Sigmoid colon (tissue), 7 donors: ENCODE data around the gene RASGRF2. TPM values are rescaled to one million over a fixed set of nuclear protein-coding genes. Genes with fewer than 3 reads are reported as not detected.

Experiments used
- DNase-seq: peaks from one replicate; pipeline ENCODE4 v3.0.0-alpha.2; 2019
- H3K27ac ChIP-seq, 4 donors: fragments of 200-600 bp; sonication (generic); one replicate each; pipeline ENCODE4 v1.5.1; 2016 to 2019; ENCODE audit warnings: mild to moderate bottlenecking in 1 of 4
- H3K27me3 ChIP-seq, 3 donors: fragments of 200-600 bp; sonication (generic); one replicate each; pipeline ENCODE4 v1.5.1; 2019; ENCODE audit warnings: mild to moderate bottlenecking in 1 of 3
- H3K36me3 ChIP-seq, 4 donors: fragments of 200-600 bp; sonication (generic); one replicate each; pipeline ENCODE4 v1.5.1; 2016 to 2019
- H3K4me1 ChIP-seq, 4 donors: fragments of 200-600 bp; sonication (generic); one replicate each; pipeline ENCODE4 v1.5.1; 2017 to 2019
- H3K4me3 ChIP-seq, 4 donors: fragments of 200-600 bp; sonication (generic); one replicate each; pipeline ENCODE4 v1.5.1; 2017 to 2019; ENCODE audit warnings: mild to moderate bottlenecking in 2 of 4, moderate library complexity in 1 of 4
- H3K9me3 ChIP-seq, 4 donors: fragments of 200-600 bp in 3 of 4; sonication (generic) in 3 of 4; one replicate each; pipeline versions ENCODE4 v1.5.1 to v1.6.1; 2013 to 2019
- EP300 ChIP-seq, 4 donors: sonication (generic); formaldehyde crosslinking; IDR thresholded peaks; one replicate each; pipeline ENCODE4 v1.6.1; 2017; ENCODE audit warnings: antibody characterized with exemption in 4 of 4
- POLR2A ChIP-seq, 2 donors: fragments of 450-650 bp; IDR thresholded peaks; one replicate each; pipeline ENCODE4 v1.6.1; 2016; ENCODE audit warnings: antibody characterized with exemption in 2 of 2, mild to moderate bottlenecking in 2 of 2, moderate library complexity in 2 of 2
- POLR2AphosphoS5 ChIP-seq, 4 donors: sonication (generic); formaldehyde crosslinking; IDR thresholded peaks; one replicate each; pipeline ENCODE4 v1.6.1; 2017; ENCODE audit warnings: antibody characterized with exemption in 4 of 4
- WGBS, 2 donors: extraction: QIAGEN DNeasy Blood & Tissue Kit; methylation state at CpG; one replicate each; pipeline ENCODE4 v1.1.7; 2013; 5-methylcytosine and 5-hydroxymethylcytosine counted together
- intact Hi-C: fragments of 100-400 bp; cut with DNase I; formaldehyde crosslinking; loops from one replicate; pipeline ENCODE4 v1.15.1; 2023
- polyA plus RNA-seq, 3 donors: library from polyadenylated mRNA; stranded (reverse); fragments of 200-250 nt; gene quantifications; one replicate each; pipeline ENCODE4 v1.2.3, GENCODE V29; 2013
- total RNA-seq, 4 donors: library from RNA; depleted of rRNA; stranded (reverse); fragments of >200 nt; gene quantifications; one replicate each; pipeline ENCODE4 v1.1.0, GENCODE V29; 2016
- TF ChIP-seq, protein P1 (sequence below), 4 experiments: fragments of 450-650 bp in 3 of 4; fragments of 200-600 bp in 1 of 4; IDR thresholded peaks; one replicate each; pipeline ENCODE4 v1.5.1; 2016 to 2019; ENCODE audit warnings: antibody characterized with exemption in 4 of 4, mild to moderate bottlenecking in 3 of 4, moderate library complexity in 2 of 4
- donor health status: healthy with polysubstance abuse.
- donor health status: Bipolar disorder and iron deficiency.
- donor health status: healthy.

RASGRF2 gene
- total and polyA plus RNA-seq, 7 donors = under 0.01 to 9.5 (median 6.8) TPM

DNA sequence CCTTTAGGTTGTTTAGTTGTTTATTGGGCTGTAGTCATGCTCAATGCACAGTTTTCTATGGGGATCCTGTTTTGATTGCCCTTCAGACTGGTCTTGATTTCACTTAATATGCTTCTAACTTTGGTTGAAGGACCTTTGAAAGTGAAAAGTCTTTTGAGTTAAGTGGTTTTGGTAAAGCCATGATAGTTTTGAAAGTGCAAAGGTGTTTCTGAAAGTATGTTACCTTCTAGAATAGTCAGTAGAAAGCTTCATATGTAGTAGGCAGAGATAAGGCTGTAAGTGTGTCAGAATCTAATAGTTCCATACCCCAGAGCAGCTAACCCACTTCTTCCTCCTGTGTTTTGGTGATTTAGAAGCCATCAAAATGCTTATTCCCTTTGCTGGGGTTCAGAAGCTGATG lies 46.1 kb downstream of the RASGRF2 start:
- intact Hi-C loops = no loop called here

DNA sequence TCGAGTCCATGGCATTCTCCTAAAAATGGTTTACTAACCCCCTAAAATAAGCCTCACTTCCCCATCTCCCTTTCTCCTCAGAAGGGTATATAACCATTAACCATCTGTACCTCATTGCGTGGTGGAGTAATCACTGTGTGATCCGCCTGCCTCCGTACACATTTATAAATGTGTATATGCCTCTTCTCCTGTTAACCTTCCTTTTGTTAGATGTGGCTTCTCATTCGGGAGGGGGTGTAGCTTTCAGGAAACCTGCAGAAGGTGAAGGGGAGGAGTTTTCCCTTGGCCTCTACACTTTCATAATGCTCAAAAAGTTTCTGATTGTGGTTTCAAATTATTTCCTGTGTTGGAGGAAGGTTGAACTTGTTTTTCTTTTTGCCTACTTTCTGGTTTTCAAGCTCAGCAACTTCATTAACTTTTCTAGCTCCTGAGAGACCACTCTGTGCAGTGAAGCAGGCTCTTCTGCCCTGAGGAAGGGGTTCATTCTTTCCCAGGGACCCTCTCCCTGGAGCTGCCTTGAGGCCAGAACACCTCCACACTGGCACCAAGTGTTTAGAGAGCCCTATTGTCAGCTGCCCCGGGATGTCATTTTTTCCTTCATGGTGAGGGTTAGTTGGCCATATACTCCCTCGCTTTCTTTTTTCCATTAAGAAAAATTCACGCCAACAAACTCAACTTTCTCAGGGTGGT lies 46.9 kb downstream of the RASGRF2 start:
- Histone ChIP-seq H3K4me3 (no peak overlapping the region), H3K27me3 (no peaks in the 10 kb centered on the region), H3K27ac (no peak overlapping the region), H3K36me3 (no peaks in the 10 kb centered on the region), H3K9me3 (no peaks in the 10 kb centered on the region), H3K4me1 (peaks cover 0 to 11% (median 0%) of the 10 kb centered on the region in 4 donors)
- no peak for DNase-seq
- no peak for TF ChIP-seq POLR2AphosphoS5 (IDR thresholded peaks at IDR 0.05)
- TF ChIP-seq, protein P1, sequence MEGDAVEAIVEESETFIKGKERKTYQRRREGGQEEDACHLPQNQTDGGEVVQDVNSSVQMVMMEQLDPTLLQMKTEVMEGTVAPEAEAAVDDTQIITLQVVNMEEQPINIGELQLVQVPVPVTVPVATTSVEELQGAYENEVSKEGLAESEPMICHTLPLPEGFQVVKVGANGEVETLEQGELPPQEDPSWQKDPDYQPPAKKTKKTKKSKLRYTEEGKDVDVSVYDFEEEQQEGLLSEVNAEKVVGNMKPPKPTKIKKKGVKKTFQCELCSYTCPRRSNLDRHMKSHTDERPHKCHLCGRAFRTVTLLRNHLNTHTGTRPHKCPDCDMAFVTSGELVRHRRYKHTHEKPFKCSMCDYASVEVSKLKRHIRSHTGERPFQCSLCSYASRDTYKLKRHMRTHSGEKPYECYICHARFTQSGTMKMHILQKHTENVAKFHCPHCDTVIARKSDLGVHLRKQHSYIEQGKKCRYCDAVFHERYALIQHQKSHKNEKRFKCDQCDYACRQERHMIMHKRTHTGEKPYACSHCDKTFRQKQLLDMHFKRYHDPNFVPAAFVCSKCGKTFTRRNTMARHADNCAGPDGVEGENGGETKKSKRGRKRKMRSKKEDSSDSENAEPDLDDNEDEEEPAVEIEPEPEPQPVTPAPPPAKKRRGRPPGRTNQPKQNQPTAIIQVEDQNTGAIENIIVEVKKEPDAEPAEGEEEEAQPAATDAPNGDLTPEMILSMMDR (IDR thresholded peaks at IDR 0.05) = no peak
- TF ChIP-seq EP300 (IDR thresholded peaks at IDR 0.05) = no peak
- no peak for TF ChIP-seq POLR2A (IDR thresholded peaks at IDR 0.05)
- 55 to 81% methylated on average over 8 of the region's 8 CpGs for WGBS, 2 donors
- intact Hi-C loops = no loop called here

More for the DNA sequence above, 46.1 kb downstream of the RASGRF2 start:
- Histone ChIP-seq H3K27me3 (no peaks in the 10 kb centered on the region), H3K27ac (no peak overlapping the region), H3K9me3 (no peaks in the 10 kb centered on the region), H3K4me1 (peaks cover 0 to 11% (median 0%) of the 10 kb centered on the region in 4 donors), H3K36me3 (no peaks in the 10 kb centered on the region), H3K4me3 (no peak overlapping the region)
- TF ChIP-seq POLR2A (IDR thresholded peaks at IDR 0.05) (no peak), POLR2AphosphoS5 (IDR thresholded peaks at IDR 0.05) (no peak), EP300 (IDR thresholded peaks at IDR 0.05) (no peak)
- TF ChIP-seq, protein P1 (IDR thresholded peaks at IDR 0.05) = no peak
- no peak for DNase-seq

DNA sequence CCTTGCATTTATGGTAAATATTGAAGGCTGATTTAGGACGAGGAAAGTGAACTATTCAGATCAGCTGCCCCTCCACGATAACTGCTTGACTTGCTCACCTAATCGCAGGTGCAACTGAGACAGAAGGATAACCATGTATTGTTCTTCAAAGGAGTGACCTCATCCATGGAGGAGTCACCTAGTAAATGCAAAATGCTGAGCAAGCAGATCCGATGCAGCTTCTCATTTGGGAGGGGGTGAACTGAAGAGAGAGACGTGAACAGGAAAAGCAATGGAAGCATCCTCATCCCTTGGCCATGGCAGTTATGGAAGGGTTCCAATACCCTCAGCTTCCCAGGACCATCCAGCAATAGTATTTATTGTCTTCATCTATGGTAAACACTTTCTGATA lies 47.5 kb downstream of the RASGRF2 start:
- H3K27me3 ChIP-seq = no peaks in the 10 kb centered on the region
- 79 to 92% methylated on average over 5 of the region's 5 CpGs for WGBS, 2 donors

DNA sequence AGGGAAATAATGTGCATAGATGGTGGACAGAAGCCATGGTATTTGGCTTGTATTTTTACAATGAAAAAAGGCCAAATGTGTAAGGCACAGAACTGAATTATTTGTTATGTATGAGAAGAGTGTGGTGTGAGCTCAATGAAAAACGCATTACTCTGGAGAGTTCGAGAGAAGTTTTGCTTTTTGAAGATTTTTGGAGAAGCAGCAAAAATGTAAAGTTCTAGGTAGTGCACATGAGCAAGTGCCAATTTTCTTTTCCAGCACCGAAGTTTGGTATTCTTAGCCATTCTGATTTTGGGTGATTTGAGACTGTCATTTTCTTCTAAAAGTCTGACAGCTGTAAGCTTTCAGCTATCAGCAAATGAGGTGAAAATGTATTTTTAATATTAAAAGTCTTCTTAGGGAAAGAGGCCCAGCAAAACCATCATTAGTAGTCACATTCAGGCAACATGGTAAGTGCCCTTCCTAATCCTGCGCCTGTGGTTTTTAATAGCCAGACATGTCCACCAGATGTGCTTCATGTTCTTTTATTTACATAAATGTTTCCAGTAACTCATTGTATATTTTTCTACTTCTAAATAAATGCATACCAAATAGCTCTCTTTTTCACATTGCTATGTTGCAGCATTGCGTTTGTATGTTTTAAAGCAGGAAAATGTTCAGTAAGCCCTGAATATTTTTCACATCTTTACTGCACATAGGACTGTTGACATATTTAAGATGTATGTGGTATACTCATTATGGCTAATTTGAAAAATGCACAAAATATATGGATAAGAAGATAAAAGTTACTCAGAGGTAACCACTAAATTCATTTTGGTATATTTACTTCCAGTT lies 50.4 kb downstream of the RASGRF2 start:
- H3K27ac ChIP-seq = no peak overlapping the region
- no peak for TF ChIP-seq POLR2A (IDR thresholded peaks at IDR 0.05)
- TF ChIP-seq, protein P1 (IDR thresholded peaks at IDR 0.05) = no peak
- no peak for TF ChIP-seq EP300 (IDR thresholded peaks at IDR 0.05)
- no peak for TF ChIP-seq POLR2AphosphoS5 (IDR thresholded peaks at IDR 0.05)
- H3K27me3 ChIP-seq = no peaks in the 10 kb centered on the region
- intact Hi-C loops = no loop called here
- H3K4me1 ChIP-seq = no peaks in the 10 kb centered on the region
- WGBS, 2 donors = 84 to 88% methylated on average over 5 of the region's 5 CpGs
- no peaks in the 10 kb centered on the region for H3K36me3 ChIP-seq
- DNase-seq = no peak
- H3K4me3 ChIP-seq = no peak overlapping the region
- H3K9me3 ChIP-seq = no peaks in the 10 kb centered on the region

More for the DNA sequence above, 47.5 kb downstream of the RASGRF2 start:
- Histone ChIP-seq H3K9me3 (no peaks in the 10 kb centered on the region), H3K36me3 (no peaks in the 10 kb centered on the region), H3K4me3 (no peak overlapping the region), H3K4me1 (peaks cover 0 to 11% (median 0%) of the 10 kb centered on the region in 4 donors), H3K27ac (no peak overlapping the region)
- no peak for DNase-seq
- intact Hi-C loops = no loop called here
- TF ChIP-seq, protein P1 (IDR thresholded peaks at IDR 0.05) = no peak
- TF ChIP-seq POLR2AphosphoS5 (IDR thresholded peaks at IDR 0.05) (no peak), EP300 (IDR thresholded peaks at IDR 0.05) (no peak), POLR2A (IDR thresholded peaks at IDR 0.05) (no peak)
